Skeletal muscle tissue (tissue), 4 donors: Measurements from ENCODE around the gene DSE. TPM values are rescaled to one million over a fixed set of nuclear protein-coding genes. Genes with fewer than 3 reads are reported as not detected.

Source experiments
- H3K27ac ChIP-seq: one replicate; pipeline ENCODE4 v1.7.0; 2013; ENCODE audit warnings: mild to moderate bottlenecking, low read depth, low read length, inconsistent platforms
- H3K27me3 ChIP-seq, 3 donors: one replicate each; pipeline ENCODE4 v1.7.0; 2013; ENCODE audit warnings: low read length in 3 of 3; ENCODE audit not compliant: control insufficient read depth in 3 of 3, insufficient read depth in 3 of 3
- H3K36me3 ChIP-seq, 3 donors: one replicate each; pipeline ENCODE4 v1.7.0; 2013; ENCODE audit warnings: low read length in 3 of 3; ENCODE audit not compliant: control insufficient read depth in 3 of 3, insufficient read depth in 3 of 3
- H3K4me1 ChIP-seq, 3 donors: one replicate each; pipeline ENCODE4 v1.7.0; 2013; ENCODE audit warnings: low read length in 3 of 3, mild to moderate bottlenecking in 3 of 3; ENCODE audit not compliant: control insufficient read depth in 3 of 3, insufficient read depth in 3 of 3
- H3K4me3 ChIP-seq, 3 donors: one replicate each; pipeline ENCODE4 v1.7.0; 2013; ENCODE audit warnings: low read length in 3 of 3
- H3K9ac ChIP-seq, 3 donors: one replicate each; pipeline ENCODE4 v1.7.0; 2013; ENCODE audit warnings: low read length in 3 of 3, mild to moderate bottlenecking in 3 of 3, moderate library complexity in 2 of 3, low read depth in 1 of 3
- H3K9me3 ChIP-seq, 3 donors: one replicate each; pipeline ENCODE4 v1.7.0; 2013; ENCODE audit warnings: low read length in 3 of 3; ENCODE audit not compliant: control insufficient read depth in 3 of 3
- total RNA-seq: library from RNA; depleted of rRNA; stranded (reverse); fragments of >200 nt; gene quantifications from one replicate; pipeline ENCODE4 v1.2.3, GENCODE V29; 2014
- donor health status: Osteomylitis.

The DSE gene
- total RNA-seq, 1 donor from 2014 or later: 26.1 TPM

DNA sequence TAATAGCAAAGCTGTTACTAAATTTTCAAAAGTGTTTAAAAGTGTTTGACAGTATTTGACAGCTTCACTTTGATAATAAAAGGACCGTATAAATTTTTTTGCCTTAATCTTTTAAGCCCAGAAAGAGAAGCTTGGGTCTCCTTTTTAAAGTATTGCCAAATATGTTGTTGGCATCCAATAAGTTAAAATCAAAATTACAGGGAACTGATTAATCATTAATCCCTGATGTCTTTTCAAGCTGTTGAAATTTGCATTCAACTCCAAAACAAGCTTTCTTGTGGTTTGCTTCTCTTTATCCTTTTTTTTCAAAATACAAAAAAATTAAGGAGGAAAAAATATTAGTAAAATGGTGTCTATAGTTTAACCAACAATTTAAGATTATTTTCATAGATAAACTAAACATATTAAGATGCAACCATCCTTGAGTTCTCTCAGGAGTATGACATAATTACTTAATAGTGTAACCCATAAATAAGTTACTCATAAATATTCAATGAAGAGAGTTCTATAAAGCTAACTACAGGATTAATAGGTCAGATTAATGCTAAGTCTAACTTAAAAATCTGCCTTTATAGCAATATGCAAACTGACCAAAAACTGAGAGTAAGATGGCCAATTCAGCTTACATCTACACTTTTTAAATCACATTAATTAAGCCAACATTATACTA, 63.4 kb downstream of the DSE start:
- Histone ChIP-seq H3K4me3 (no peak overlapping the region), H3K27me3 (no peaks in the 10 kb centered on the region), H3K36me3 (peaks cover 0 to 11% (median 6%) of the 10 kb centered on the region in 3 donors), H3K9me3 (no peaks in the 10 kb centered on the region), H3K27ac (no peak overlapping the region), H3K9ac (no peak overlapping the region), H3K4me1 (peaks cover 0 to 2% (median 0%) of the 10 kb centered on the region in 3 donors)

GRCh38 chr6:116436586-116436985, 65.8 kb downstream of the DSE start:
- Histone ChIP-seq H3K27ac (no peak overlapping the region), H3K4me3 (no peak overlapping the region), H3K27me3 (no peaks in the 10 kb centered on the region), H3K36me3 (peaks cover 0 to 8% (median 6%) of the 10 kb centered on the region in 3 donors), H3K9me3 (no peaks in the 10 kb centered on the region), H3K4me1 (peaks cover 0 to 2% (median 0%) of the 10 kb centered on the region in 3 donors), H3K9ac (no peak overlapping the region)

DNA sequence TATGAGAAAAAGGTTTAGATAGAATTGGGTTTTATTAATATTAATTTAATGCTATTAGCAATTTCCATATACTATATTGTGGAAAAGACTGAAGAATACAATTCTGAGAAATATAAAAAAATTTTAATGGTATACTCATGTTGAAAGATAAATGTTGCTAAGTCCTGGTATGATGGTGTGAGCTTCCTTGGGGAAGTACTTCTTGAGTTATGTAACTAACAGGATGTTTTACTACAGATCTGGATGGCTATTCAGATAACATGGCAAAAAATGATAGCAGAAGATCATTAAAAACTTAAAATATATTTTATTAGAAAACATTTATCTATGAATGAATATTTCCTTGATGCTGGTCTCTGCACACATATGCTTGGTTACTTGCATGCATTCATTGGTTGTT, 66.9 kb downstream of the DSE start:
- no peak overlapping the region for H3K4me3 ChIP-seq
- no peaks in the 10 kb centered on the region for H3K27me3 ChIP-seq
- H3K4me1 ChIP-seq: peaks cover 0 to 2% (median 0%) of the 10 kb centered on the region in 3 donors
- no peak overlapping the region for H3K27ac ChIP-seq
- peaks cover 0 to 8% (median 5%) of the 10 kb centered on the region in 3 donors for H3K36me3 ChIP-seq
- H3K9me3 ChIP-seq: no peaks in the 10 kb centered on the region
- H3K9ac ChIP-seq: no peak overlapping the region

DNA sequence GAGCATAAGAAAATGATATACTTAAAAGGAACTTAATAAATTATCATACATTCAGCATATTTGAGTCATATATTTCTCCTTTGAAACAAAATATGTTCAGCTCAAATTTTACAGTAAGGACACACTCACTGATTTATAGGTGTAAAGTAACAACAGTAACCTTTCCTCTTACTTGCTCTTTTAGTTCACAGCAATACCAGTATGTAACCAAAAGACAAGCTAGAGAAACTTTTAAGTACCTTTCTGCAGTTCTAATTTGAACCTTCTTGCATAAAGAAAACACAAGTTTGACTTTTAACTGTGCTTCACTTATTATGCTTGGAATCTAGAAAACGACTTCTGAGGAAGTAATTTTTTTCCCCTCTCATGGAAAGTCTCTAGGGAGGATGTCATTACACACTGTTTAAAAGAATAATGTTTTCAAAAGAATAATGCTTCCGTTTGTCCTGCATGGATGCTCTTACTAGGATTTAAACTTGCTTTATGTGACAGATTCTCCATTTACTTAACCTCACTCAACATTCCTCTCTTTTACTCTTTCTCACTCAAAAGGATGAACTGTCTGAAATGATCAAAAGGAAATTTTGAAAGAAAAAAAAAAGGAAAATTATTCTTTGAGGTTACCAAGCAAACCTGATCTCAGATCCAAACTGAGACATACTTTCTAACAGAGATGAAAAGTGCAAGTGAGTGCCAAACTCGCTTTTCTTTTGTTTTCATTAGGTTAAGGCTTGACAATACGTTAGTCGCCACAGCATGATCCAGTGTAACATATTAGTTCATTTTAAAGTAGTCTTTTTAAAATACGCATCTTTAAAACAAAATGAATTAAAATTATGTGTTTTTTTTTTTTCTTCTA, 68.1 kb downstream of the DSE start:
- Histone ChIP-seq H3K27ac (no peak overlapping the region), H3K27me3 (no peaks in the 10 kb centered on the region), H3K9ac (no peak overlapping the region), H3K9me3 (no peaks in the 10 kb centered on the region), H3K4me1 (peaks cover 0 to 2% (median 0%) of the 10 kb centered on the region in 3 donors), H3K4me3 (no peak overlapping the region), H3K36me3 (peaks cover 0 to 8% (median 2%) of the 10 kb centered on the region in 3 donors)

DNA sequence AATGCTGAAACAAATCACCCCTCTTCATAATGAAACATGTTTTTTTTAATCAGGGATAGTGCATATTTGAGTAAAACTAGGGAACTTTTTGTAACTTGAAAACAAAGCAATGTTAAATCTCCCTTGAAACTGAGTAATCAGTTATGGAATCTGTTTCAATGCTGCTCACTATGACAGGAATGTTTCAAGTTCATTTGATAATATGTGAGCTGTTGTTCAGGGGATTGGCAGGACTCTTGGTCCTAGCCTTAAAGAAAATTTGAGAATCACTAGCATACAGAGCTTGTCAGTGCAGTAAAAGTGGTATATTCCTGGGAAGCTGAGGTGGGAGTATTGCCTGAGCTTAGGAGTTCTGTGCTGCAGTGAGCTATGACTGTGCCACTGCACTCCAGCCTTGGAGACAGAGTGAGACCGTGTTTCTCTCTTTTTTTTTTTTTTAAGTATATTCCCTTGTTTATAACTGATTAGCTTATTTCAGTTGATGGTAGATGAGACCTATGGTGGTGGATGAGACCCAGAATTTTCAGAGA, 68.8 kb downstream of the DSE start:
- no peak overlapping the region for H3K9ac ChIP-seq
- H3K36me3 ChIP-seq: peaks cover 0 to 8% (median 2%) of the 10 kb centered on the region in 3 donors
- peaks cover 0 to 2% (median 0%) of the 10 kb centered on the region in 3 donors for H3K4me1 ChIP-seq
- no peak overlapping the region for H3K27ac ChIP-seq
- H3K27me3 ChIP-seq: no peaks in the 10 kb centered on the region
- no peaks in the 10 kb centered on the region for H3K9me3 ChIP-seq
- no peak overlapping the region for H3K4me3 ChIP-seq

GRCh38 chr6:116443105-116443504, 72.4 kb downstream of the DSE start:
- H3K4me1 ChIP-seq: peaks cover 0 to 2% (median 0%) of the 10 kb centered on the region in 3 donors
- no peaks in the 10 kb centered on the region for H3K36me3 ChIP-seq
- no peaks in the 10 kb centered on the region for H3K9me3 ChIP-seq
- H3K27ac ChIP-seq: no peak overlapping the region
- no peaks in the 10 kb centered on the region for H3K27me3 ChIP-seq
- H3K4me3 ChIP-seq: no peak overlapping the region
- H3K9ac ChIP-seq: no peak overlapping the region

DNA sequence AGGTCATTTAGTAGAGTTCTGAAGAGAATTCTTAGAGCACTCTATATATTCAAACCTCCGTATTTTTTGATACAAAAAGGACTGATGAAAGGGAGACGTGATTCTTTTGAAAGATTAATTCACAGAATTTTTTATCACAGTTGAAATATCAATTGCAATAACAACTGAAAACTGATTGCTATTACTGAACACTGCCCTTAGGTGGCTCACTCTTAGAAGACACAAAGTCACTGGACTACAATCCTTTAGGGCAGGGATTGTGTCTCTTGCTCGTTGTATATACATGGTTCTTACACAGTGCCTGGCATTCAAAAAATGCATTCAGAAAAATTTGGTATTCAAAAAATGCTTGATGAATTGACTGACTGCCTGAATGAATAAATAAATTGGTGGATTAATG, 73.3 kb downstream of the DSE start:
- Histone ChIP-seq H3K36me3 (no peaks in the 10 kb centered on the region), H3K27me3 (no peaks in the 10 kb centered on the region), H3K9ac (no peak overlapping the region), H3K4me3 (no peak overlapping the region), H3K9me3 (no peaks in the 10 kb centered on the region), H3K4me1 (no peaks in the 10 kb centered on the region), H3K27ac (no peak overlapping the region)

GRCh38 chr6:116444575-116444974, 73.8 kb downstream of the DSE start:
- no peaks in the 10 kb centered on the region for H3K9me3 ChIP-seq
- no peak overlapping the region for H3K4me3 ChIP-seq
- no peaks in the 10 kb centered on the region for H3K36me3 ChIP-seq
- no peaks in the 10 kb centered on the region for H3K27me3 ChIP-seq
- no peak overlapping the region for H3K9ac ChIP-seq
- no peaks in the 10 kb centered on the region for H3K4me1 ChIP-seq
- no peak overlapping the region for H3K27ac ChIP-seq

DNA sequence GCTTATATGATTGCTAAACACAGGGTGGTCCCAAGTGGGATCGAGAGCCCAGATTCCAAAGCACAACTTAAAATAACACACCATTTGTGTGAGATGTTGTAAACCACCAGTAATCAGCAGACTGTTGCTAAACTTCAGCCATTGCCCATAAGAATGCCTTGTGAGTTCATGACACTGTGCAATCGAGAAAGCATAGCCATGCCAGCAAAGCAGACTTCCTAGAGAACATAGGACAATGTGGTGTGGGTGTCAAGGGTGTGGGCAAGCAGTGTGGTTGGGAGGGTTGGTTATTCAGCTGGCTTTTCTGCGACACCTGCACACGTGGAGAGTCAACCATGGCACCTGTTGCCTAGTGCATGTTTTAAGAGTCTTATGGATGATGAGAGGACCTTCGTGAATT, 74.4 kb downstream of the DSE start:
- Histone ChIP-seq H3K4me1 (no peaks in the 10 kb centered on the region), H3K36me3 (no peaks in the 10 kb centered on the region), H3K9ac (no peak overlapping the region), H3K27ac (no peak overlapping the region), H3K27me3 (no peaks in the 10 kb centered on the region), H3K4me3 (no peak overlapping the region), H3K9me3 (no peaks in the 10 kb centered on the region)

GRCh38 chr6:116446399-116446798, 75.7 kb downstream of the DSE start:
- Histone ChIP-seq H3K27ac (no peak overlapping the region), H3K9ac (no peak overlapping the region), H3K4me3 (no peak overlapping the region), H3K36me3 (no peaks in the 10 kb centered on the region), H3K4me1 (no peaks in the 10 kb centered on the region), H3K9me3 (no peaks in the 10 kb centered on the region), H3K27me3 (no peaks in the 10 kb centered on the region)
